ENCODE results near the gene AVL9.

The AVL9 gene

GRCh38 chr7:32535162-32535702 lies 39.9 kb downstream of the AVL9 start:
- DNase-seq: no peak

GRCh38 chr7:32536016-32536415 lies 40.7 kb downstream of the AVL9 start:
- DNase-seq: no peak

GRCh38 chr7:32536585-32536984 lies 41.3 kb downstream of the AVL9 start:
- DNase-seq: peak; percentile 59

GRCh38 chr7:32537760-32538159 lies 42.5 kb downstream of the AVL9 start:
- DNase-seq: no peak

GRCh38 chr7:32539366-32539765 lies 44.1 kb downstream of the AVL9 start:
- DNase-seq: no peak

GRCh38 chr7:32539919-32540531 lies 44.7 kb downstream of the AVL9 start:
- DNase-seq: peak; percentile 2

GRCh38 chr7:32542595-32542994 lies 47.3 kb downstream of the AVL9 start:
- no peak for DNase-seq

- DNase-seq: no peak
These were observed 64.2 kb downstream of the AVL9 start for GRCh38 chr7:32559480-32559879.

- no peak for DNase-seq
These were observed 64.8 kb downstream of the AVL9 start for GRCh38 chr7:32560075-32560474.

GRCh38 chr7:32561613-32562012 lies 66.3 kb downstream of the AVL9 start:
- DNase-seq: no peak

GRCh38 chr7:32564542-32564941 lies 69.3 kb downstream of the AVL9 start:
- no peak for DNase-seq

- no peak for DNase-seq
These were observed 74.3 kb downstream of the AVL9 start for GRCh38 chr7:32569388-32570289.

GRCh38 chr7:32573110-32573687 lies 77.9 kb downstream of the AVL9 start:
- DNase-seq: no peak

GRCh38 chr7:32574626-32575025 lies 79.3 kb downstream of the AVL9 start:
- no peak for DNase-seq

- no peak for DNase-seq
These were observed 82.1 kb downstream of the AVL9 start for GRCh38 chr7:32577421-32577820.

GRCh38 chr7:32579776-32580175 lies 84.5 kb downstream of the AVL9 start:
- no peak for DNase-seq

- no peak for DNase-seq
These were observed 85.4 kb downstream of the AVL9 start for GRCh38 chr7:32580646-32581045.

- DNase-seq: no peak
These were observed 86.7 kb downstream of the AVL9 start for GRCh38 chr7:32582036-32582435.

GRCh38 chr7:32583791-32584190 lies 88.5 kb downstream of the AVL9 start:
- peak; percentile 96 for DNase-seq

- DNase-seq: peak; percentile 98
These were observed 91.3 kb downstream of the AVL9 start for GRCh38 chr7:32586291-32587221.

- peak; percentile 94 for DNase-seq
These were observed 92.2 kb downstream of the AVL9 start for GRCh38 chr7:32587411-32587948.

GRCh38 chr7:32588657-32589056 lies 93.4 kb downstream of the AVL9 start:
- peak; percentile 79 for DNase-seq
